Endothelial cell of umbilical vein (primary cell): Measurements from ENCODE around the gene ABCC1.

Experiments
- EZH2 ChIP-seq: IDR thresholded peaks from 2 replicates; pipeline ENCODE4 v1.6.1; 2012; ENCODE audit warnings: borderline replicate concordance, low read depth, mild to moderate bottlenecking, moderate library complexity, low read length, inconsistent platforms; ENCODE audit not compliant: severe bottlenecking
- FOS ChIP-seq: IDR thresholded peaks from 2 replicates; pipeline ENCODE4 v1.6.1; 2011; ENCODE audit warnings: mild to moderate bottlenecking, low read length, moderate library complexity, borderline replicate concordance; ENCODE audit not compliant: insufficient read depth
- POLR2A ChIP-seq: IDR thresholded peaks from 2 replicates; pipeline ENCODE4 v1.6.1; 2012; ENCODE audit warnings: low read depth, mild to moderate bottlenecking, control low read depth, low read length
- POLR2AphosphoS5 ChIP-seq: IDR thresholded peaks from 2 replicates; pipeline ENCODE4 v1.6.1; 2012; ENCODE audit warnings: low read depth, mild to moderate bottlenecking, control low read depth, low read length, moderate library complexity; ENCODE audit not compliant: insufficient read depth
- TF ChIP-seq, protein P1 (sequence below), 2 donors: IDR thresholded peaks; 1 replicate in 1 of 2; 2 replicates in 1 of 2; pipeline ENCODE4 v1.5.1; 2011; ENCODE audit warnings: low read length in 2 of 2, mild to moderate bottlenecking in 2 of 2, moderate library complexity in 2 of 2, control low read depth in 1 of 2, inconsistent platforms in 1 of 2, low read depth in 1 of 2; ENCODE audit not compliant: insufficient read depth in 1 of 2; ENCODE audit errors: extremely low read depth in 1 of 2

- TF ChIP-seq, protein P1, sequence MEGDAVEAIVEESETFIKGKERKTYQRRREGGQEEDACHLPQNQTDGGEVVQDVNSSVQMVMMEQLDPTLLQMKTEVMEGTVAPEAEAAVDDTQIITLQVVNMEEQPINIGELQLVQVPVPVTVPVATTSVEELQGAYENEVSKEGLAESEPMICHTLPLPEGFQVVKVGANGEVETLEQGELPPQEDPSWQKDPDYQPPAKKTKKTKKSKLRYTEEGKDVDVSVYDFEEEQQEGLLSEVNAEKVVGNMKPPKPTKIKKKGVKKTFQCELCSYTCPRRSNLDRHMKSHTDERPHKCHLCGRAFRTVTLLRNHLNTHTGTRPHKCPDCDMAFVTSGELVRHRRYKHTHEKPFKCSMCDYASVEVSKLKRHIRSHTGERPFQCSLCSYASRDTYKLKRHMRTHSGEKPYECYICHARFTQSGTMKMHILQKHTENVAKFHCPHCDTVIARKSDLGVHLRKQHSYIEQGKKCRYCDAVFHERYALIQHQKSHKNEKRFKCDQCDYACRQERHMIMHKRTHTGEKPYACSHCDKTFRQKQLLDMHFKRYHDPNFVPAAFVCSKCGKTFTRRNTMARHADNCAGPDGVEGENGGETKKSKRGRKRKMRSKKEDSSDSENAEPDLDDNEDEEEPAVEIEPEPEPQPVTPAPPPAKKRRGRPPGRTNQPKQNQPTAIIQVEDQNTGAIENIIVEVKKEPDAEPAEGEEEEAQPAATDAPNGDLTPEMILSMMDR (IDR thresholded peaks at IDR 0.05; ENCODE audit: extremely low read depth in 1 of 2, insufficient read depth in 1 of 2, low read depth in 1 of 2, low read length in 2 of 2) = no peak
- TF ChIP-seq EZH2 (no peak), FOS (no peak), POLR2AphosphoS5 (no peak), POLR2A (no peak)
Observed at GRCh38 chr16:15972046-15972868, 22.8 kb downstream of the ABCC1 start.
